ENCODE data around the gene ELK3.

Gene ELK3

DNA sequence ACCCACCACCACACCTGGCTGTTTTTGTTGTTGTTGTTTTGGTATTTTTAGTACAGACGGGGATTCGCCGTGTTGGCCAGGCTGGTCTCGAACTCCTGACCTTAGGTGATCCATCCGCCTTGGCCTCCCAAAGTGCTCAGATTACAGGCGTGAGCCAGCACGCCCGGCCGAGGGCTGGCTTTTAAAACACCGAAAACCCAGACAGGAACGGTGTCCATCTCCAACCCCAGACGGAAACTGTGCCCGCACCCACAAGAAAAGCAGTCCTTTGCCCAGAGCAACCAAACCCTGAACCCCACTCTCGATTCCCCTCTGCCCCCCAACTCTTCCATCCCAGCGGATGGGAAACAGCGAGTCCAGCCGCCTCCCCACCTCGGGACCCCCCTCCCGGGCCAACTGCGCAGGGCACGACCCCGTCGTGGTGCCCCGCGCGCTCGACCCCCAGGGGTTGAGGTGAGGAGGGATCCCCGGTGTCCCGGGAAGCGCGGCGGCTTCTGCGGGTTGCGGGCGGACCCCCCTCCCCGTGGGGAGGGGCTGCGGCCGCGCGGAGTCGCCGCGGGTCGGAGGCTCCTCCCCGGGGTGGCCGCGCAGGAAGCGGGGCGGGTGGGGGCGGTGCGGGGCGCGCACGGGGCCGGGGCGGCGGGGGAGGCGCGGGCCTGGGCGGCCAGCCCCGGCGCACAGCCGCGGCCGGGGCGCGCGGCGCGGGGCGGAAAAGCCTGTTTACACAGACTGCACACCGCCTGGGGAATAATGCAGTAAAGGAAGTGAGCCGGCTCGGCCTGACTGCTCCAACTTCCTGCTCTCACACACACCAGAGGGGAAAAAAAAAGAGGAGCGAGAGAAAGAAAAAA, at the start of gene ELK3:
Gene ELK3 (plus strand): TSS at position 651 of the 851 bp plus-strand sequence.
- peaks cover 12% of the 10 kb centered on the region for H3K4me1 ChIP-seq (ENCODE audit: control insufficient read depth, insufficient read depth, low read length)
- H3K27me3 ChIP-seq (ENCODE audit: control insufficient read depth in 1 of 2, insufficient read depth in 2 of 2, low read length in 2 of 2) = no peaks in the 10 kb centered on the region
- H3K9ac ChIP-seq (ENCODE audit: low read length in 2 of 2) = peak within 1 kb of the TSS; percentile 76 to 88
- no peaks in the 10 kb centered on the region for H3K36me3 ChIP-seq (ENCODE audit: control insufficient read depth in 2 of 2, insufficient read depth in 2 of 2, low read length in 2 of 2)
- H3K27ac ChIP-seq (ENCODE audit: low read length) = peak within 1 kb of the TSS; percentile 53
- H3K9me3 ChIP-seq (ENCODE audit: control insufficient read depth in 2 of 2, low read length in 2 of 2) = no peaks in the 10 kb centered on the region
- H3K4me3 ChIP-seq (ENCODE audit: low read length in 2 of 2) = peak within 1 kb of the TSS; percentile 86 to 95

DNA sequence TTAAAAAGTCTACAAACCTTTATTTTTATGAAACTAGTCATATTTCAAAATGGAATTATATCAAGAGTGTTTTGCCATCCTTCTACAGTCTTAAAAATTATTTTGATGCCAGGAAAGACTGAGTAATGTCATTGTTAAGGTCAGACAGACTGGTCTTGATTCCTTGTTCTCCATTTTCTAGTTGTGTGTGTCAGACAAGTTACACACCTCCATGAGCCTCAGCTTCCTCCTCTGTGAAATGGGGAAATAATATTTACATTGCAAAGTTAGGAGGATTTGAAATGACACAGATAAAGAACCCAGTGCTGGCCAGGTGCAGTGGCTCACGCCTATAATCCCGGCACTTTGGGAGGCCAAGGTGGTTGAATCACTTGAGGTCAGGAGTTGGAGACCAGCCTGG, 47.4 kb upstream of the ELK3 start:
- no peak overlapping the region for H3K9ac ChIP-seq (ENCODE audit: low read length in 2 of 2)
- no peaks in the 10 kb centered on the region for H3K36me3 ChIP-seq (ENCODE audit: control insufficient read depth in 2 of 2, insufficient read depth in 2 of 2, low read length in 2 of 2)
- H3K4me3 ChIP-seq (ENCODE audit: low read length in 2 of 2) = no peak overlapping the region
- no peaks in the 10 kb centered on the region for H3K9me3 ChIP-seq (ENCODE audit: control insufficient read depth in 2 of 2, low read length in 2 of 2)
- H3K27me3 ChIP-seq (ENCODE audit: control insufficient read depth in 1 of 2, insufficient read depth in 2 of 2, low read length in 2 of 2) = no peaks in the 10 kb centered on the region
- H3K27ac ChIP-seq (ENCODE audit: low read length) = no peak overlapping the region
- no peaks in the 10 kb centered on the region for H3K4me1 ChIP-seq (ENCODE audit: control insufficient read depth, insufficient read depth, low read length)

DNA sequence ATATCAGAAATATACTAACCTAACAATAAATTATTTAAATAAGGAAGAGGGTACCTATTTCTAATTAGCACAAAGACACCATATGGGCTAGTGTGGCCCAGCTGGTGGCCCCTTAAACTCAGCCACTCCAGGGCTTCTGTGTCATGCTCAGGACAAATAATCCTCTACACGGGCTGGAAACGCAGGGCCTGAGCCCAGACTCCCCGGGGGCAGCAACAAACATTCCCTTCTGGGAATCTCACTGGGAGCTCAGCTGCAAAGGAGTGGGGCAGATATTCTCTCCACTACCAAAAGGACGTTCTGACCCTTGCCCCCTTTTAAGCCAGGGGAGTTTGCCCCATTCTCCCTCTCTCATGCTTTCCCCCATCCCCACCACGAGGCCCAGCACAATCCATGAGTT, 43.7 kb upstream of the ELK3 start:
- no peak overlapping the region for H3K4me3 ChIP-seq (ENCODE audit: low read length in 2 of 2)
- H3K9ac ChIP-seq (ENCODE audit: low read length in 2 of 2) = no peak overlapping the region
- no peaks in the 10 kb centered on the region for H3K36me3 ChIP-seq (ENCODE audit: control insufficient read depth in 2 of 2, insufficient read depth in 2 of 2, low read length in 2 of 2)
- no peak overlapping the region for H3K27ac ChIP-seq (ENCODE audit: low read length)
- no peaks in the 10 kb centered on the region for H3K27me3 ChIP-seq (ENCODE audit: control insufficient read depth in 1 of 2, insufficient read depth in 2 of 2, low read length in 2 of 2)
- no peaks in the 10 kb centered on the region for H3K9me3 ChIP-seq (ENCODE audit: control insufficient read depth in 2 of 2, low read length in 2 of 2)
- H3K4me1 ChIP-seq (ENCODE audit: control insufficient read depth, insufficient read depth, low read length) = no peaks in the 10 kb centered on the region

DNA sequence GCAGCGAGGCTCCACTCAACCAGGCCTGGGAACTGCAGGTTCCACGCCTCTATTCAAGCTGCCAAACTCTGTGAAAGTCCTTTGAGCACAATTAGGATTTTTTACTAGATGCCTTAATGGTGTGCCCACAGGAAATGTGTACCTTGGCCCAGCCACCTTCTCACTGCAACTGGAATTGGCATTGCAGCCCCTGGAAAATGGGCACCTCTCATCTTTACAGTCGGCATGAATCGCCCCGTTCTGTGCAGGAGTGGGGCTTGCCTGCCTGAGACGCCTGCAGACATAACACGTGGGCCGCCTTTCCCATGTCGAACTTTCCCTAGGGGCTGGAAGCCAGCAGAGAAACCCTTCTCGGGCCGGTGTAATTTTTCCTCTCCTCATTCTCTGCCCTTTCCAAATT, 42.0 kb upstream of the ELK3 start:
- H3K9ac ChIP-seq (ENCODE audit: low read length in 2 of 2) = no peak overlapping the region
- H3K27me3 ChIP-seq (ENCODE audit: control insufficient read depth in 1 of 2, insufficient read depth in 2 of 2, low read length in 2 of 2) = no peaks in the 10 kb centered on the region
- no peaks in the 10 kb centered on the region for H3K9me3 ChIP-seq (ENCODE audit: control insufficient read depth in 2 of 2, low read length in 2 of 2)
- H3K4me1 ChIP-seq (ENCODE audit: control insufficient read depth, insufficient read depth, low read length) = no peaks in the 10 kb centered on the region
- H3K4me3 ChIP-seq (ENCODE audit: low read length in 2 of 2) = no peak overlapping the region
- H3K36me3 ChIP-seq (ENCODE audit: control insufficient read depth in 2 of 2, insufficient read depth in 2 of 2, low read length in 2 of 2) = no peaks in the 10 kb centered on the region
- no peak overlapping the region for H3K27ac ChIP-seq (ENCODE audit: low read length)

DNA sequence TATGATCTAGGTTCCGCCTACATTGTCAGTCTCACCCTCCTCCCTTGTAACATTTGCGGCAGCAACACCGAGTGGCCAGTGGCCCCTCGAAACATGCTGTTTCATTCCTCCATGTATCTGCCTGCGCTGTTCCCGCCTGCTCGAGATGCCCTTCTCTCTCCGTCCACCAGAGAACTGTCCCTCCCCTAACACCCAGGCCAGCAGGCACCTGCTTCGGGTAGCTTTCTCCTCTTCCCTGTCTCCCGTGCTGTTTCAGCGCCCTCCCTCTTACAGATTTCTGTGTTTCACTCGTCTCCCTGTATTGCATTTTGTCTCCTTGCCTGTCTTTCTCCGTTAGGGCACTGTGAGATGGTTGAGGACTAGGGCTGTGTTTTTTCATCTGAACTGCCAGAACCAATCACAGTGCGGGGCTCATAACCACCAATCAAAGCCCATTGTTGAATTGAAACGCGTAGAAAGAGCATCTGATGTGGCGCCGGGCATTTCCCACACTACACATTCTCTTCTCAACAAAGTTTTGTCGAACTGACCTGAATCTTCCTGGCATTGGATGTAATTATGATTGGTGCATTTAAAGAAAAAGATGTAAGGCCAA, 40.9 kb upstream of the ELK3 start:
- Histone ChIP-seq H3K27ac (ENCODE audit: low read length) (no peak overlapping the region), H3K4me1 (ENCODE audit: control insufficient read depth, insufficient read depth, low read length) (no peaks in the 10 kb centered on the region), H3K9me3 (ENCODE audit: control insufficient read depth in 2 of 2, low read length in 2 of 2) (no peaks in the 10 kb centered on the region), H3K27me3 (ENCODE audit: control insufficient read depth in 1 of 2, insufficient read depth in 2 of 2, low read length in 2 of 2) (no peaks in the 10 kb centered on the region), H3K4me3 (ENCODE audit: low read length in 2 of 2) (no peak overlapping the region), H3K9ac (ENCODE audit: low read length in 2 of 2) (no peak overlapping the region), H3K36me3 (ENCODE audit: control insufficient read depth in 2 of 2, insufficient read depth in 2 of 2, low read length in 2 of 2) (no peaks in the 10 kb centered on the region)

DNA sequence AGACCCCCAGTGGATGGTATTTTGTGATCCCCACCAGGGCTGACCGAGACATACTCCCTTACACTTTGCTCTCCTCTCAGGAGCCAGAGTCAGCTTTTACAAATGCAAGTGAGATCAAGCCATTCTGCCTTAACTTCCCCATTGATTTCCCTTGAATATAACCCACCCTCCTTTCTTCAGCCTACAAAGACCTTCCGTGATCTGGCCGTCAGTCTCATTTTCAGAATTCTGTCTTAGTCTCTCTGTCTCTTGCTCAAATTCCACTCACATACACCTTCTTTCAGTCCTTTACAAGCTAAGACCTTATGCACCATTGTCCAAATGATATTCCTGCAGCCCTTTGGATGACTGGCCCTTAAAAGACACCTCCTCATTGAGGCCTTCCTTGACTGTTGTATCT, 39.0 kb upstream of the ELK3 start:
- no peaks in the 10 kb centered on the region for H3K4me1 ChIP-seq (ENCODE audit: control insufficient read depth, insufficient read depth, low read length)
- H3K36me3 ChIP-seq (ENCODE audit: control insufficient read depth in 2 of 2, insufficient read depth in 2 of 2, low read length in 2 of 2) = no peaks in the 10 kb centered on the region
- no peak overlapping the region for H3K27ac ChIP-seq (ENCODE audit: low read length)
- no peaks in the 10 kb centered on the region for H3K9me3 ChIP-seq (ENCODE audit: control insufficient read depth in 2 of 2, low read length in 2 of 2)
- no peak overlapping the region for H3K9ac ChIP-seq (ENCODE audit: low read length in 2 of 2)
- H3K27me3 ChIP-seq (ENCODE audit: control insufficient read depth in 1 of 2, insufficient read depth in 2 of 2, low read length in 2 of 2) = no peaks in the 10 kb centered on the region
- H3K4me3 ChIP-seq (ENCODE audit: low read length in 2 of 2) = no peak overlapping the region

DNA sequence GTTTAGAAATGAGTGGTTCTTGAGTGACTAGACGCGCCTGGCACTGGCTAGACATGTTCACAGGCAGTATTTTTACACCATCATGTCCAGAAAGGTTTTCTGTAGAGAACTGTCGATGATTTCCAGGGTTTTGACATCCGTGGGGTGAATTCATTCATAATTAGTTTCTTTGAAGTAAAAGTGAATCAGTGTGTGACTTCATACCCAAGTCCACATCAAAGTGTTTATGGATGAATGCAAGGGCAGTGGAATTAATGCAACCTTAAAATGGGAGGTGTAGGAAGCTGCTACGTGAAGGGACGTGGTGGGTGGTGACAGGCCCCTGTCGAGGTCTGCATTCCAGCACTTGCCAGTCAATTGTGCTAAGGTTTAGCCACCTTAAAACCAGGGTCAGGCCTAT, 38.4 kb upstream of the ELK3 start:
- H3K27me3 ChIP-seq (ENCODE audit: control insufficient read depth in 1 of 2, insufficient read depth in 2 of 2, low read length in 2 of 2) = no peaks in the 10 kb centered on the region
- no peaks in the 10 kb centered on the region for H3K36me3 ChIP-seq (ENCODE audit: control insufficient read depth in 2 of 2, insufficient read depth in 2 of 2, low read length in 2 of 2)
- no peaks in the 10 kb centered on the region for H3K9me3 ChIP-seq (ENCODE audit: control insufficient read depth in 2 of 2, low read length in 2 of 2)
- no peak overlapping the region for H3K4me3 ChIP-seq (ENCODE audit: low read length in 2 of 2)
- H3K9ac ChIP-seq (ENCODE audit: low read length in 2 of 2) = no peak overlapping the region
- no peak overlapping the region for H3K27ac ChIP-seq (ENCODE audit: low read length)
- no peaks in the 10 kb centered on the region for H3K4me1 ChIP-seq (ENCODE audit: control insufficient read depth, insufficient read depth, low read length)

DNA sequence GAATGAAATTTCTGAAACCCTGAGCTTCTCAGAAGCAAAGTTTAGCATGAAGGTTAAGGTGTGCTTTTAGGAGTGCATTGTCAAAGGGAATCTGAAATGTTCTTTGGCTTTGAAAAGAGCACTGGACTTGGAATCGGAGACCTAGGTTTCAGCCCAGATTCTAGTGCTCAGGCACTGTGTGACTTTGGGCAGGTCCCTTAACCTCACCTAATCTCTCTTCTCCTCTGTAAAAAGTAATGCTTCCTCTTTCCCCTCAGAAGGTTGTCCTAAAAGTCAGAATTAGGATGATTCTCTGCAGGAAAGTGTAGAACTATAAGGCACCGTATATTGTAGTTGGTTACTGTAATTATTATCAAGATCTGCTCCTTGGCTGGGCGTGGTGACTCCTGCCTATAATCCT, 38.0 kb upstream of the ELK3 start:
- Histone ChIP-seq H3K27ac (ENCODE audit: low read length) (no peak overlapping the region), H3K9me3 (ENCODE audit: control insufficient read depth in 2 of 2, low read length in 2 of 2) (no peaks in the 10 kb centered on the region), H3K4me1 (ENCODE audit: control insufficient read depth, insufficient read depth, low read length) (no peaks in the 10 kb centered on the region), H3K36me3 (ENCODE audit: control insufficient read depth in 2 of 2, insufficient read depth in 2 of 2, low read length in 2 of 2) (no peaks in the 10 kb centered on the region), H3K27me3 (ENCODE audit: control insufficient read depth in 1 of 2, insufficient read depth in 2 of 2, low read length in 2 of 2) (no peaks in the 10 kb centered on the region), H3K4me3 (ENCODE audit: low read length in 2 of 2) (no peak overlapping the region), H3K9ac (ENCODE audit: low read length in 2 of 2) (no peak overlapping the region)

DNA sequence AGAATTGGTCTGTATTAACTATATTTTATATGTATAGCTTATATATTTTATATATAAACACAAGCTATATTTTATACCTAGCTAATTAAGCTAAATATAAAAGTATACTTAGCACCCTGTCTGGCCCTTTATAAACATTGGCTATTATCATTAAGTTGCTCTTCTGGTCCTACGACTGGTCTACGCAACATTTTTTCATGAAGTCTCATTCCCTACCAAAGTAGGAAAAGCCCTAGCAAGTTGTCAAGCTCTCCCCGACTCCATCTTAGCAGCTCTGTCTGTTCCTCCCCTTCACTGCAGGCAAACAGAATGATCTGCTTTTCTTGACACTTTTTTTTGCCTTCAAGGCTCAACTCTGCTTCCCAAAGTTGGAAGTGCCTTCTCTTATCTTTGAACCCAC, 36.7 kb upstream of the ELK3 start:
- Histone ChIP-seq H3K4me3 (ENCODE audit: low read length in 2 of 2) (no peak overlapping the region), H3K4me1 (ENCODE audit: control insufficient read depth, insufficient read depth, low read length) (no peaks in the 10 kb centered on the region), H3K9ac (ENCODE audit: low read length in 2 of 2) (no peak overlapping the region), H3K9me3 (ENCODE audit: control insufficient read depth in 2 of 2, low read length in 2 of 2) (no peaks in the 10 kb centered on the region), H3K36me3 (ENCODE audit: control insufficient read depth in 2 of 2, insufficient read depth in 2 of 2, low read length in 2 of 2) (no peaks in the 10 kb centered on the region), H3K27ac (ENCODE audit: low read length) (no peak overlapping the region), H3K27me3 (ENCODE audit: control insufficient read depth in 1 of 2, insufficient read depth in 2 of 2, low read length in 2 of 2) (no peaks in the 10 kb centered on the region)

DNA sequence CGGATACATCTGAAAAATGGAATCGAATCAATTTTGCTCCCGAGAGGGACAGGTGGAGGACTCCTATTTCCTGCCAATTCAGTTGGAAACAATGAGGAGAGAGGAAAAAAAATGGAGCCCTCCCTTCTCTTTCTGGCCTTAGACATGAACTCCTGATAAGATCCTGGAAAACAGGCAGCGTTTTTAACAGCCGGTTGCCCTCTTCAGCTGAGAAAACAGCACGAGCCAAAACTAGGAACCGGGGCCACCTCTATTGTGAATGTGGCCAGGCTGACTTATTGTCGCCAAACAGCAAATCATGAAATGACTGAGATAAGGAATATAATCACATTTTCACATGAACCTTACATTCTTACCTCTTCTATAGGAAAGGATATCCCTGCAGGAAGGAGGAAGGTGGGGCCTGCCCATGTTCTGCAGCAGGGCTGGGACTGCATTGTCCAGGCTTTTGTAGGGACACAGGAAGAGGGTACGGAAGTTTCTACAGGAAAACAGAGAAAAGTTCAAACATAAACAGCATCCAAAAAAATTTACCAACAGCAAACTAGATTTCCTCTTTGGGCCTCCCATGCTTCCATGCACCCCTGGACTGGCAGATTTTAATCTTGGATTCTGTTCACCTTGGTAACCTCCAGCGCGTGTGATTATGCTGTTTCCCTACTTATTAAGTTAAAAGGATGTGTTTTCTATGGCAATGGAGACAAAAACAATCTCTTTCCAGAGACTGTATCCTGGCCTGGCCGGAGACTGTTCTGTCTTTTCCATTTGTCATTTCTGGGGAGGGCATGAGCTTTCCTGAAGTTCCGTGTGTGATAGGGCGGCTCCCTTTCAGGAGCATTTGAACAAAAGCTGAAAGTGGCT, 29.0 kb upstream of the ELK3 start:
- peak overlapping the region; percentile 31 for H3K27ac ChIP-seq (ENCODE audit: low read length)

More for the DNA sequence above, 29.0 kb upstream of the ELK3 start:
- Histone ChIP-seq H3K4me3 (ENCODE audit: low read length in 2 of 2) (no peak overlapping the region), H3K36me3 (ENCODE audit: control insufficient read depth in 2 of 2, insufficient read depth in 2 of 2, low read length in 2 of 2) (no peaks in the 10 kb centered on the region), H3K4me1 (ENCODE audit: control insufficient read depth, insufficient read depth, low read length) (no peaks in the 10 kb centered on the region), H3K9ac (ENCODE audit: low read length in 2 of 2) (no peak overlapping the region), H3K9me3 (ENCODE audit: control insufficient read depth in 2 of 2, low read length in 2 of 2) (no peaks in the 10 kb centered on the region), H3K27me3 (ENCODE audit: control insufficient read depth in 1 of 2, insufficient read depth in 2 of 2, low read length in 2 of 2) (no peaks in the 10 kb centered on the region)

Measured in stomach smooth muscle (tissue), 2 donors.